Chondrocyte (in vitro differentiated cells): ENCODE results near the gene PARP15. TPM values are rescaled to one million over a fixed set of nuclear protein-coding genes. Genes with fewer than 3 reads are reported as not detected.

Experiments
- DNase-seq: peaks from one replicate; pipeline ENCODE4 v3.0.0; 2021; ENCODE audit warnings: mixed read lengths, low spot score
- H3K27ac Mint-ChIP-seq: one replicate; pipeline ENCODE4 v1.8.0; 2021; ENCODE audit warnings: mild to moderate bottlenecking, moderate library complexity, mixed read lengths; ENCODE audit not compliant: unreplicated experiment
- H3K27me3 Mint-ChIP-seq: 2 replicates; pipeline ENCODE4 v1.8.0; 2021; ENCODE audit warnings: low read depth, mixed read lengths
- H3K36me3 Mint-ChIP-seq: 2 replicates; pipeline ENCODE4 v1.8.0; 2021; ENCODE audit warnings: low read depth, mixed read lengths
- H3K4me1 Mint-ChIP-seq: 2 replicates; pipeline ENCODE4 v1.8.0; 2021; ENCODE audit warnings: low read depth, mild to moderate bottlenecking, mixed read lengths
- H3K4me3 Mint-ChIP-seq: one replicate; pipeline ENCODE4 v1.8.0; 2021; ENCODE audit warnings: mild to moderate bottlenecking, moderate library complexity, mixed read lengths; ENCODE audit not compliant: unreplicated experiment
- H3K9me3 Mint-ChIP-seq: 2 replicates; pipeline ENCODE4 v1.8.0; 2021; ENCODE audit warnings: low read depth, mixed read lengths
- CTCF ChIP-seq: fragments of 200-600 bp; sonication (generic); IDR thresholded peaks from 2 replicates; pipeline ENCODE4 v1.5.0; 2021; ENCODE audit warnings: antibody characterized with exemption, mild to moderate bottlenecking, moderate library complexity
- total RNA-seq: library from RNA; stranded (reverse); gene quantifications from 3 replicates; pipeline ENCODE4 v1.2.1, GENCODE V29; 2021

The PARP15 gene
- total RNA-seq, 1 donor from 2014 or later: not detected

DNA sequence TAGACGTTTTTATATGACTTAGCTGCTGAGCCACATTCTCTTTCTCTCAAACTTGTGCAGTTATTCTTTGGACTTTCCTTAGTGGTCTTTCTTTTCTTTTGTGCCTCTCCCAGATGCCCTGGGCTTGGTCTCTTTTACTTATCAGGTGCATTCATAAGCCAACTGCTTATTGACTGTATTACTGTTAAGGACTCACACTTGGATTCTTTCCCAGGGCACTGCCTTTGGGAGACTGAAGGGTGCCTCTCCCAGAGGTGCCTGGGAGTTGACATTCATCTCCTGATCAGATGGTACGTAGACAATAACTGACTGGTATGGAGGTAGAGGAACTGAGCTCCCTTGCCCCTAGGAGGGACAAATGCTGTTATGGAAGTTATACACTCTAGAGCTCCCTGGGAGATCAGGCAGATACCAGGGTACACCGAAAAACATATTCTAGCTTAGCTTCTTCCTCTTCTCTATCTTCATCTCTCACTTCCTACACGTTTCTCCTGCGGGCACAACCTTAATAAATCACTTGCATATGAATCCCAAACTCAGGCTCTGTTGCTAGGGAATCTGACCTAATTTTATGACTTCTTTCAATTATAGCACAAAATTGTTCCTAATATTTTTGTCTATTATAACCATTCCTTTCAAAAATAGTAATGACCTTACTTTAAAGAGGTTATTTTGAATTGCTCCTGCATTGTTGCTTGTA lies 24.7 kb downstream of the PARP15 start:
- Mint-ChIP-seq H3K27me3 (peaks cover 24% of the 10 kb centered on the region), H3K27ac (no peak overlapping the region), H3K4me3 (no peak overlapping the region), H3K9me3 (no peaks in the 10 kb centered on the region), H3K4me1 (no peaks in the 10 kb centered on the region), H3K36me3 (peaks cover 2% of the 10 kb centered on the region)
- TF ChIP-seq CTCF: no peak
- no peak for DNase-seq

DNA sequence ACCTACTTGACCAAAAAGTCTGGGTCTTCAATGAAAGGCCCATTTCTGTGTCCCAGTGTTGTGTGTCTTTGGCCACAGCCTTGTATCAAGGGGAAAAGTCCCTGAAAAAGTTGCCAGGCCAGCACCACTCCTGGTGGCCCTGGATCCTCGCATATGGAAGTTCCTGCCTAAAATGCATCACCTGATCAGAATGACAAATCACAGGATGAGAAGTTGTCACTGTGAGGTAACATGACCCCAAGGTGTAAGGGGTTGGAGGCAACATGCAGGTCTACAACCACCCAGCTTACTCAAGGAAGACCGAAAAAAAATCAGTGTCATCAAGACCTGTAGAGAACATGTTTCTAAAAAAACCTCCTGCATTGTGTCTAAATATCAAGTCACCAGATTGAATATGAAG lies 25.6 kb downstream of the PARP15 start:
- Mint-ChIP-seq H3K4me3 (no peak overlapping the region), H3K4me1 (no peaks in the 10 kb centered on the region), H3K27ac (no peak overlapping the region), H3K27me3 (peaks cover 24% of the 10 kb centered on the region), H3K9me3 (no peaks in the 10 kb centered on the region), H3K36me3 (peaks cover 2% of the 10 kb centered on the region)
- no peak for TF ChIP-seq CTCF
- DNase-seq: no peak

DNA sequence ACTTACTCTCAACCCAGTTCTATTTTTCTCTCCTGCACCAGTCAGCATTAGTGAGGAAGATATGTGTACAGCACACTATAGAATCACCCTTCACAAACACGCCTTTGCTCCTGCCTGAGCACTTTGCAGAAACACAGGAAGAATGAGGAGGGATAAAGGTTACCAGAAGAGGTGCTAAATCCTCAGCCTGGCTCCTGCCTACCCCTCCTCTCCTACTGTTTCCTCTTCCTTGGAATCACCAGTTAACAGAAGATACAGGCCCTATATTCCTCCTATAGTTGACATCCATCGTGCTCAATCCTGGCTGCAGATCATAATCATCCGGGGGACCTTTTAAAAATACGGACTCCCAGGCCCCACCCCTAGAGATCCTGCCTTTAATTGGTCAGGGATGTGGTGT lies 28.9 kb downstream of the PARP15 start:
- H3K9me3 Mint-ChIP-seq: peaks cover 6% of the 10 kb centered on the region
- peaks cover 11% of the 10 kb centered on the region for H3K27me3 Mint-ChIP-seq
- peaks cover 6% of the 10 kb centered on the region for H3K4me1 Mint-ChIP-seq
- H3K4me3 Mint-ChIP-seq: no peak overlapping the region
- no peak for TF ChIP-seq CTCF
- H3K36me3 Mint-ChIP-seq: no peaks in the 10 kb centered on the region
- H3K27ac Mint-ChIP-seq: no peak overlapping the region
- no peak for DNase-seq

- Mint-ChIP-seq H3K9me3 (peaks cover 6% of the 10 kb centered on the region), H3K27me3 (no peaks in the 10 kb centered on the region), H3K27ac (no peak overlapping the region), H3K4me1 (peaks cover 10% of the 10 kb centered on the region), H3K4me3 (no peak overlapping the region), H3K36me3 (no peaks in the 10 kb centered on the region)
- TF ChIP-seq CTCF: no peak
- DNase-seq: no peak
Observed at GRCh38 chr3:122608916-122609315, 31.5 kb downstream of the PARP15 start.

GRCh38 chr3:122609798-122610559 lies 32.5 kb downstream of the PARP15 start:
- Mint-ChIP-seq H3K9me3 (peaks cover 6% of the 10 kb centered on the region), H3K4me1 (peaks cover 10% of the 10 kb centered on the region), H3K27ac (peak overlapping the region; percentile 93), H3K36me3 (no peaks in the 10 kb centered on the region), H3K27me3 (no peaks in the 10 kb centered on the region), H3K4me3 (peak overlapping the region; percentile 39)
- no peak for TF ChIP-seq CTCF
- no peak for DNase-seq
